Measurements from ENCODE around the gene CYSTM1.

Gene CYSTM1

GRCh38 chr5:140255460-140256157, 80.6 kb downstream of the CYSTM1 start:
- no peak for DNase-seq (ENCODE audit: extremely low spot score)
- ChIA-PET POLR2A (interaction anchor here (0.8 kb wide), 1 partner anchor 8 kb away, joined by 3 read pairs; no protein-coding TSS in a partner anchor), CTCF (interaction anchor here (1.4 kb wide), 1 partner anchor 11 kb away, joined by 5 read pairs; no protein-coding TSS in a partner anchor)
- TF ChIP-seq FOXM1 (IDR thresholded peaks at IDR 0.05; ENCODE audit: borderline replicate concordance), result no peak
- no peak for TF ChIP-seq FOXK2 (IDR thresholded peaks at IDR 0.05)
- TF ChIP-seq SUZ12 (IDR thresholded peaks at IDR 0.05), result no peak
- TF ChIP-seq HDGF (IDR thresholded peaks at IDR 0.05; ENCODE audit: borderline replicate concordance), result no peak

- ChIA-PET CTCF (interaction anchor here (1.4 kb wide), 1 partner anchor 12 kb away, joined by 5 read pairs; no protein-coding TSS in a partner anchor), POLR2A (interaction anchor here (0.9 kb wide), 1 partner anchor 11 kb away, joined by 5 read pairs; no protein-coding TSS in a partner anchor)
- TF ChIP-seq FOXA1 (IDR thresholded peaks at IDR 0.05) (no peak), ZNF384 (IDR thresholded peaks at IDR 0.05) (no peak), LEF1 (IDR thresholded peaks at IDR 0.05; ENCODE audit: borderline replicate concordance) (no peak), HDGF (IDR thresholded peaks at IDR 0.05; ENCODE audit: borderline replicate concordance) (no peak), TARDBP (IDR thresholded peaks at IDR 0.05) (no peak), SP1 (IDR thresholded peaks at IDR 0.05) (no peak), CTBP1 (IDR thresholded peaks at IDR 0.05; ENCODE audit: borderline replicate concordance) (no peak), ARNT (IDR thresholded peaks at IDR 0.05) (no peak), BHLHE40 (IDR thresholded peaks at IDR 0.05; ENCODE audit: borderline replicate concordance) (no peak), L3MBTL2 (conservative IDR thresholded peaks at IDR 0.05) (no peak), PKNOX1 (IDR thresholded peaks at IDR 0.05) (no peak)
- DNase-seq (ENCODE audit: extremely low spot score), result no peak
Measured at GRCh38 chr5:140256726-140257125, 81.7 kb downstream of the CYSTM1 start.

- CTCF ChIA-PET, result interaction anchor here (1.2 kb wide), 1 partner anchor 88 kb away, joined by 3 read pairs; the partner anchor contains the start of gene HBEGF
Measured at GRCh38 chr5:140258016-140258415, 83.0 kb downstream of the CYSTM1 start.

GRCh38 chr5:140258873-140259272, 83.9 kb downstream of the CYSTM1 start:
- ChIA-PET CTCF (interaction anchor here (1.2 kb wide), 1 partner anchor 87 kb away, joined by 3 read pairs; the partner anchor contains the start of gene HBEGF), POLR2A (no interaction called here)
- TF ChIP-seq HDGF (IDR thresholded peaks at IDR 0.05; ENCODE audit: borderline replicate concordance), result no peak
- TF ChIP-seq TARDBP (IDR thresholded peaks at IDR 0.05), result no peak
- TF ChIP-seq ZNF384 (IDR thresholded peaks at IDR 0.05), result no peak
- no peak for TF ChIP-seq PKNOX1 (IDR thresholded peaks at IDR 0.05)
- no peak for TF ChIP-seq BHLHE40 (IDR thresholded peaks at IDR 0.05; ENCODE audit: borderline replicate concordance)
- no peak for TF ChIP-seq SUZ12 (IDR thresholded peaks at IDR 0.05)
- no peak for TF ChIP-seq ELF4 (IDR thresholded peaks at IDR 0.05)
- DNase-seq (ENCODE audit: extremely low spot score), result no peak

More at GRCh38 chr5:140258016-140258415, 83.0 kb downstream of the CYSTM1 start:
- TF ChIP-seq FOXA1 (IDR thresholded peaks at IDR 0.05) (no peak), L3MBTL2 (conservative IDR thresholded peaks at IDR 0.05) (no peak), CTBP1 (IDR thresholded peaks at IDR 0.05; ENCODE audit: borderline replicate concordance) (no peak), BHLHE40 (IDR thresholded peaks at IDR 0.05; ENCODE audit: borderline replicate concordance) (no peak)
- no peak for DNase-seq (ENCODE audit: extremely low spot score)
- POLR2A ChIA-PET, result no interaction called here

GRCh38 chr5:140259500-140259899, 84.5 kb downstream of the CYSTM1 start:
- no peak for DNase-seq (ENCODE audit: extremely low spot score)
- TF ChIP-seq ZNF384 (IDR thresholded peaks at IDR 0.05) (no peak), HDGF (IDR thresholded peaks at IDR 0.05; ENCODE audit: borderline replicate concordance) (no peak), TARDBP (IDR thresholded peaks at IDR 0.05) (no peak), BHLHE40 (IDR thresholded peaks at IDR 0.05; ENCODE audit: borderline replicate concordance) (no peak), SUZ12 (IDR thresholded peaks at IDR 0.05) (no peak), NFRKB (IDR thresholded peaks at IDR 0.05) (no peak), ARNT (IDR thresholded peaks at IDR 0.05) (no peak), FOXK2 (IDR thresholded peaks at IDR 0.05) (no peak)
- ChIA-PET POLR2A (no interaction called here), CTCF (interaction anchor here (3.4 kb wide), 1 partner anchor 15 kb away, joined by 26 read pairs; no protein-coding TSS in a partner anchor)

GRCh38 chr5:140260089-140260656, 85.2 kb downstream of the CYSTM1 start:
- DNase-seq (ENCODE audit: extremely low spot score), result no peak
- ChIA-PET POLR2A (interaction anchor here (1.6 kb wide), 1 partner anchor 43 kb away, joined by 10 read pairs; the partner anchor contains the start of gene PFDN1), CTCF (interaction anchor here (3.4 kb wide), 1 partner anchor 16 kb away, joined by 26 read pairs; no protein-coding TSS in a partner anchor)
- TF ChIP-seq ARNT (IDR thresholded peaks at IDR 0.05) (no peak), NFRKB (IDR thresholded peaks at IDR 0.05) (no peak), LEF1 (IDR thresholded peaks at IDR 0.05; ENCODE audit: borderline replicate concordance) (no peak), BHLHE40 (IDR thresholded peaks at IDR 0.05; ENCODE audit: borderline replicate concordance) (no peak), ELF4 (IDR thresholded peaks at IDR 0.05) (no peak), FOXM1 (IDR thresholded peaks at IDR 0.05; ENCODE audit: borderline replicate concordance) (no peak), CTBP1 (IDR thresholded peaks at IDR 0.05; ENCODE audit: borderline replicate concordance) (no peak), L3MBTL2 (conservative IDR thresholded peaks at IDR 0.05) (no peak), HDGF (IDR thresholded peaks at IDR 0.05; ENCODE audit: borderline replicate concordance) (no peak), SUZ12 (IDR thresholded peaks at IDR 0.05) (no peak), FOXK2 (IDR thresholded peaks at IDR 0.05) (no peak), FOXA1 (IDR thresholded peaks at IDR 0.05) (no peak), TARDBP (IDR thresholded peaks at IDR 0.05) (no peak), ZNF384 (IDR thresholded peaks at IDR 0.05) (no peak), PKNOX1 (IDR thresholded peaks at IDR 0.05) (no peak), SP1 (IDR thresholded peaks at IDR 0.05) (no peak)

Data from HEK293T (cell line).